ENCODE results near the gene NTM.

DNA sequence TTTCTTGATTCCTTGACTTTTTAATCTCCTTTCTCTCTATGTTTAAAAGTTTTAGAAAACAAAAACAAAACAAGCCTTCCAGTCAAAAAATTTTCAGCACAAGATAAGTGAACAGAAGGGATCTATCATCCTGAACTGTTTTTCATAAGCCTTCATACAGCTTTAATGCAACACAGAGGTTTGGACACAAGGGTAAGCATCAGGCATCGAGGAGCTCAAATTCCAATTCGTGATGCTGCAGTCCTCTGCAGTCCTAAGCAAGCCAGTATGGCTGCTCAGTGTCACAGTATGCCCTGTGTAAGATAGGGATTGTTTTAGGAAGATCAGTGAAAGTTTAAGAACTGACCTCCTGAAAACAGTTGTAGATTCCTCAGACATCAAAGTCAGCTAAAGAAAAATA, 740.9 kb downstream of the NTM start:
- TF ChIP-seq, protein P1, sequence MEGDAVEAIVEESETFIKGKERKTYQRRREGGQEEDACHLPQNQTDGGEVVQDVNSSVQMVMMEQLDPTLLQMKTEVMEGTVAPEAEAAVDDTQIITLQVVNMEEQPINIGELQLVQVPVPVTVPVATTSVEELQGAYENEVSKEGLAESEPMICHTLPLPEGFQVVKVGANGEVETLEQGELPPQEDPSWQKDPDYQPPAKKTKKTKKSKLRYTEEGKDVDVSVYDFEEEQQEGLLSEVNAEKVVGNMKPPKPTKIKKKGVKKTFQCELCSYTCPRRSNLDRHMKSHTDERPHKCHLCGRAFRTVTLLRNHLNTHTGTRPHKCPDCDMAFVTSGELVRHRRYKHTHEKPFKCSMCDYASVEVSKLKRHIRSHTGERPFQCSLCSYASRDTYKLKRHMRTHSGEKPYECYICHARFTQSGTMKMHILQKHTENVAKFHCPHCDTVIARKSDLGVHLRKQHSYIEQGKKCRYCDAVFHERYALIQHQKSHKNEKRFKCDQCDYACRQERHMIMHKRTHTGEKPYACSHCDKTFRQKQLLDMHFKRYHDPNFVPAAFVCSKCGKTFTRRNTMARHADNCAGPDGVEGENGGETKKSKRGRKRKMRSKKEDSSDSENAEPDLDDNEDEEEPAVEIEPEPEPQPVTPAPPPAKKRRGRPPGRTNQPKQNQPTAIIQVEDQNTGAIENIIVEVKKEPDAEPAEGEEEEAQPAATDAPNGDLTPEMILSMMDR (IDR thresholded peaks at IDR 0.05): no peak
- no peak for TF ChIP-seq POLR2A (IDR thresholded peaks at IDR 0.05)
